ENCODE data around the gene TECPR1. TPM values are rescaled to one million over a fixed set of nuclear protein-coding genes. Genes with fewer than 3 reads are reported as not detected.

TECPR1 gene
- polyA plus RNA-seq, 1 experiment, result 3.5 TPM

DNA sequence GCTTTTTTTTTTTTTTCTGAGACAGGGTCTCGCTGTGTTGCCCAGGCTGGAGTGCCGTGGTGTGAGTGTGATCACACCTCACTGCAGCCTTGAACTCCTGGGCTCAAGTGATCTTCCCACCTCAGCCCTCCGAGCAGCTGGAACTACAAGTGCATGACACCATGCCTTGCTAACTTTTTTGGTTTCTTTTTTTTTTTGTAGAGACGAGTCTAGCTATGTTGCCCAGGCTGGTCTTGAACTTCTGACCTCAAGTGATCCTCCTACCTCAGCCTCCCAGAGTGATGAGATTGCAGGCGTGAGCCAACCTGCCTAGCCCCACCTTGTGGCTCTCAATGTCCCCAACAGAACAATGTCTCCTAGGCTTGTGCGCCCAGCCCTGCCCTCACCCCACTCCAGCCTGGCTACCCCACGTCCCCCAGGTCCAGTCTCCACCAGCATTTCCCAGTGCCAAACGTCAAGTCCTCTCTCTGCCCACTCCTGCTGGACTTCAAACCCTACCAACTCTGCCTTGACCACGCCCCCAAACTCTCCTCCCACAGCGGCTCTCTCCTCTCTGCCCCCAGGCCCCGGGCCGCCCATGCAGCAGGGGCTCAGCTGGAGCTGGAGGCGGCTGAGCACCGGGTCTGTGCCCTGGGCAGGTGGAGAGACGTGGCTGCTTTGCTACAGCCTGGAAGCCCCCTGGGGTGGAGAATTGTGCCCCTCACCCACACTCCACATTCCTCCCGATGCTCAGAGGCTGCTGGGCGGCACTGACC, 21.9 kb downstream of the TECPR1 start:
- DNase-seq (ENCODE audit: low read depth, low spot score), result no peak
- TF ChIP-seq, protein P1, sequence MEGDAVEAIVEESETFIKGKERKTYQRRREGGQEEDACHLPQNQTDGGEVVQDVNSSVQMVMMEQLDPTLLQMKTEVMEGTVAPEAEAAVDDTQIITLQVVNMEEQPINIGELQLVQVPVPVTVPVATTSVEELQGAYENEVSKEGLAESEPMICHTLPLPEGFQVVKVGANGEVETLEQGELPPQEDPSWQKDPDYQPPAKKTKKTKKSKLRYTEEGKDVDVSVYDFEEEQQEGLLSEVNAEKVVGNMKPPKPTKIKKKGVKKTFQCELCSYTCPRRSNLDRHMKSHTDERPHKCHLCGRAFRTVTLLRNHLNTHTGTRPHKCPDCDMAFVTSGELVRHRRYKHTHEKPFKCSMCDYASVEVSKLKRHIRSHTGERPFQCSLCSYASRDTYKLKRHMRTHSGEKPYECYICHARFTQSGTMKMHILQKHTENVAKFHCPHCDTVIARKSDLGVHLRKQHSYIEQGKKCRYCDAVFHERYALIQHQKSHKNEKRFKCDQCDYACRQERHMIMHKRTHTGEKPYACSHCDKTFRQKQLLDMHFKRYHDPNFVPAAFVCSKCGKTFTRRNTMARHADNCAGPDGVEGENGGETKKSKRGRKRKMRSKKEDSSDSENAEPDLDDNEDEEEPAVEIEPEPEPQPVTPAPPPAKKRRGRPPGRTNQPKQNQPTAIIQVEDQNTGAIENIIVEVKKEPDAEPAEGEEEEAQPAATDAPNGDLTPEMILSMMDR (IDR thresholded peaks at IDR 0.05; ENCODE audit: low read depth, low read length), result no peak
- Histone ChIP-seq H3K27me3 (ENCODE audit: control insufficient read depth, insufficient read depth, low read length) (no peaks in the 10 kb centered on the region), H3K9me3 (ENCODE audit: control insufficient read depth, insufficient read depth, low read length) (no peaks in the 10 kb centered on the region; the same call in 1 of the 2 replicates), H3K27ac (ENCODE audit: low read depth, low read length) (no peak overlapping the region), H3K4me3 (ENCODE audit: low read depth, low read length) (no peak overlapping the region)
- CTCF ChIA-PET, result interaction anchor here (0.6 kb wide), 1 partner anchor 10 kb away, joined by 3 read pairs; no protein-coding TSS in a partner anchor
- POLR2A ChIA-PET, result no interaction called here

DNA sequence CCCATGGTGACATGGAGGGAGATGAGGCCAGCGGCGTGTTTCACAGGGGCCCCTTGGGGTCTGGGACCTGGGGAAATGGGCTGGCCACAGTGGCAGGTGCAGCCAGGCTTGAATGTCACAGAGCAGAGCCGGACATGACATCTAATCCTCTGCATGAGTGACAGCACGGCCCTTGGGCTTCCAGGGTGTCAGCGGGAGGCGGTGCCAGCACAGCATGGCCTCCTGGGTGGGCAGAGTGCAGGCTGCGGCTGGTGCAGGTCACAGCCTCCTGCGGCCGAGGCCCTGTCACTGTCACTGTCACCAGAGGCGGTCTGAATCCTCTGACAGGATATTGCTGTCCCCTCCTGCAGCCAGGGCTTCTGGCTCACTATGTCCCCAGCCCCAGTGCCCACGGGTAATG, 22.6 kb downstream of the TECPR1 start:
- Histone ChIP-seq H3K9me3 (ENCODE audit: control insufficient read depth, insufficient read depth, low read length) (no peaks in the 10 kb centered on the region; the same call in 1 of the 2 replicates), H3K4me3 (ENCODE audit: low read depth, low read length) (no peak overlapping the region), H3K27ac (ENCODE audit: low read depth, low read length) (no peak overlapping the region), H3K27me3 (ENCODE audit: control insufficient read depth, insufficient read depth, low read length) (no peaks in the 10 kb centered on the region)
- CTCF ChIA-PET, result interaction anchor here (0.6 kb wide), 1 partner anchor 10 kb away, joined by 3 read pairs; no protein-coding TSS in a partner anchor
- TF ChIP-seq, protein P1 (IDR thresholded peaks at IDR 0.05; ENCODE audit: low read depth, low read length), result no peak
- DNase-seq (ENCODE audit: low read depth, low spot score), result no peak
- POLR2A ChIA-PET, result no interaction called here

DNA sequence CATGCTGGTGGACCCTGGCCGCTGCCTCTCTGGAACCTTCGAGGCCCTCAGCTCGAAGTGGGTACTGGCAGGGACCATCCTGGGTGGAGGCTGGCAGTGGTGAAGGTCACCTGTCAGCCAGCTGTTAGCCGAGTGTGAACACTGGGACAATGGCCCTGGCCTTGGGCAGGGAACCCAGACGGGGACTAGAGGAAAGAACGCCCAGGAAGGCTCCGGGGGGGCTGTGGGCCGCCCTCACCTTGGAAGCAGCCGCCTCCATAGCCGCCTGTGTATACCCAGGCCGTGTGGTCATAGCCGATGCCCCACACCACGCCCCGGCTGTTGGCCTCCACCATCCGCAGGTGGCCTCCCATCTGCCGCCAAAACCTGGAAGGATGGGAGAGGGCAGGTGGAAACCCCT, 23.2 kb downstream of the TECPR1 start:
- TF ChIP-seq, protein P1 (IDR thresholded peaks at IDR 0.05; ENCODE audit: low read depth, low read length), result no peak
- Histone ChIP-seq H3K4me3 (ENCODE audit: low read depth, low read length) (no peak overlapping the region), H3K27me3 (ENCODE audit: control insufficient read depth, insufficient read depth, low read length) (no peaks in the 10 kb centered on the region), H3K9me3 (ENCODE audit: control insufficient read depth, insufficient read depth, low read length) (no peaks in the 10 kb centered on the region; the same call in 1 of the 2 replicates), H3K27ac (ENCODE audit: low read depth, low read length) (no peak overlapping the region)
- no peak for DNase-seq (ENCODE audit: low read depth, low spot score)
- ChIA-PET CTCF (no interaction called here), POLR2A (no interaction called here)

DNA sequence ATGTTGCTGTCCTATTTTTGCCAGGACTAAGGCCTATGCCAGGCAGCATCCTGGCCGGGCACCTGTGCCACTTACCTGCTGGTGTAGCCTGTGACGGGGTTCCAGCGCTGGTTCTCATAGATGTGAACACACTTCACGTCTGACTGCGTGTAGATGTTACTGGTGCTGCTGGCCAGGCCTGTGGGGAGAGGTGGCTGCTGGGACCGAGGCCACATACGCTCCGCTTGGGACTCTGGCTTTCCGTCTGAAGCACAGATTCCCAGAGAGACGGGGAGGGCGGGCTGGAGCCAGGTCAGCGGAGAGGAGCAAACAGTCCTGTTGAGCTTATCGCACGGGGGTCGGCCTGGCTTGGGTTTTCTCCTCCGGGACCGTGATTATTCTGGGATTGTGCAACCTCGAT, 24.1 kb downstream of the TECPR1 start:
- Histone ChIP-seq H3K4me3 (ENCODE audit: low read depth, low read length) (no peak overlapping the region), H3K9me3 (ENCODE audit: control insufficient read depth, insufficient read depth, low read length) (no peaks in the 10 kb centered on the region; the same call in 1 of the 2 replicates), H3K27me3 (ENCODE audit: control insufficient read depth, insufficient read depth, low read length) (no peaks in the 10 kb centered on the region), H3K27ac (ENCODE audit: low read depth, low read length) (no peak overlapping the region)
- DNase-seq (ENCODE audit: low read depth, low spot score), result no peak
- ChIA-PET CTCF (no interaction called here), POLR2A (no interaction called here)
- TF ChIP-seq, protein P1 (IDR thresholded peaks at IDR 0.05; ENCODE audit: low read depth, low read length), result no peak

DNA sequence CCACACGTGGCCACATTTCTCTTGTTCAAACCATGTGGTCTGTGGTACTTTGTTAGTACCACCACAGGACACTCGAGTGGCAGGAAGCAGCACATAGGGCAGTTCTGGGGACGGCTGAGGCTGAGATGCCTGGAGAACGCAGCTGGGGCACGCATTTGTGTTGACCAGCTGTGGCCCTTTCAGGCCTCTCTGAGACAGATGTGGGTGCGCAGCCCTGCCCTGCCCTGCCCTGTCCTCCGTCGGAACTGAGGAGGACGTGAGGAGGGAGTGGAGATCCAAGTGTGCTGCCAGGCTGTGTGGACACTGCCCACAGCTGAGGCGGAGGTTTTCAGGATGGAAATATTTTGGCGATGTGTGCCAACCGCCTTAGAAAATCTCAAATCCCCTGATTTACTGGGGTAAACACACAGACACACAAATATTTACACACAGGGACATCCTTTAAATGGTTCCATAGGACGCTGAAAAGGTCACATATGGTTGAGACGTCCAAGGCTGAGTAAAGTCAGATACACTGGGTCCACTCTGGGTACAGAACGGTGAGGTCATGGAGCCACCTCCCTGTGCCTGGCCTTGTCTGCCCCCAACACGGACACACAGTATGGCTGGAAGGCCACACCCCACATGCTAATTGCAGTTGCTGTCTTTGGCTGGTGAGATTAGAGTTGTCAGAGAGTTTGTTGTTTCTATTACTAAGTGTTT, 26.0 kb downstream of the TECPR1 start:
- TF ChIP-seq, protein P1 (IDR thresholded peaks at IDR 0.05; ENCODE audit: low read depth, low read length), result no peak
- Histone ChIP-seq H3K27me3 (ENCODE audit: control insufficient read depth, insufficient read depth, low read length) (no peaks in the 10 kb centered on the region), H3K27ac (ENCODE audit: low read depth, low read length) (no peak overlapping the region), H3K9me3 (ENCODE audit: control insufficient read depth, insufficient read depth, low read length) (no peaks in the 10 kb centered on the region; the same call in 1 of the 2 replicates), H3K4me3 (ENCODE audit: low read depth, low read length) (no peak overlapping the region)
- POLR2A ChIA-PET, result no interaction called here
- CTCF ChIA-PET, result no interaction called here
- DNase-seq (ENCODE audit: low read depth, low spot score), result no peak

Data from AG04450 (cell line).